NCI-H1930 (cell line): ENCODE measurements around the gene RBM3.
"Not testable (repeated sequence)": the region's sequence is repeated elsewhere in the genome, so short reads cannot be mapped to it uniquely, and the experiment has no call there.

Source experiments
- DNase-seq, 2 experiments: peaks; one replicate each; lab custom pipeline; 2025; lab: John Stamatoyannopoulos, UW

Gene RBM3

GRCh38 chrX:48574270-48575266 lies at the start of gene RBM3:
Gene RBM3, plus strand, starts transcription at chrX:48574484. Its CDS starts 697 bp downstream, at chrX:48575181.
- peak; percentile 79 to 89 for DNase-seq

- not testable (repeated sequence) for DNase-seq
Measured at GRCh38 chrX:48525853-48526252, 48.4 kb upstream of the RBM3 start.

- no peak for DNase-seq
Measured at GRCh38 chrX:48530736-48531135, 43.5 kb upstream of the RBM3 start.

- DNase-seq, result no peak
Measured at GRCh38 chrX:48531358-48531959, 42.8 kb upstream of the RBM3 start.

- no peak for DNase-seq
Measured at GRCh38 chrX:48532161-48532560, 42.1 kb upstream of the RBM3 start.

- no peak for DNase-seq
Measured at GRCh38 chrX:48533165-48533564, 41.1 kb upstream of the RBM3 start.

GRCh38 chrX:48538641-48539344 lies 35.5 kb upstream of the RBM3 start:
- no peak for DNase-seq

- peak; percentile 93 to 94 for DNase-seq
Measured at GRCh38 chrX:48539345-48540027, 34.8 kb upstream of the RBM3 start, which contains the start of gene TBC1D25. Gene TBC1D25, plus strand, starts transcription at chrX:48539714. Its CDS starts 84 bp downstream, at chrX:48539798.

GRCh38 chrX:48540028-48540375 lies 34.3 kb upstream of the RBM3 start:
- DNase-seq, result no peak

- no peak for DNase-seq
Measured at GRCh38 chrX:48540480-48540879, 33.8 kb upstream of the RBM3 start.

- no peak for DNase-seq
Measured at GRCh38 chrX:48541140-48541814, 33.0 kb upstream of the RBM3 start.

GRCh38 chrX:48548871-48549270 lies 25.4 kb upstream of the RBM3 start:
- no peak for DNase-seq

GRCh38 chrX:48555731-48556325 lies 18.5 kb upstream of the RBM3 start:
- DNase-seq, result not testable (repeated sequence)

GRCh38 chrX:48558271-48558670 lies 16.0 kb upstream of the RBM3 start:
- no peak for DNase-seq

GRCh38 chrX:48559636-48560035 lies 14.6 kb upstream of the RBM3 start:
- no peak for DNase-seq

GRCh38 chrX:48560056-48560455 lies 14.2 kb upstream of the RBM3 start:
- no peak for DNase-seq

GRCh38 chrX:48560681-48561080 lies 13.6 kb upstream of the RBM3 start:
- no peak for DNase-seq

GRCh38 chrX:48569958-48570357 lies 4.3 kb upstream of the RBM3 start:
- no peak for DNase-seq

- peak; percentile 32 to 33 for DNase-seq
Measured at GRCh38 chrX:48573690-48574269, 504 bp upstream of the RBM3 start.

GRCh38 chrX:48575642-48576041 lies 1.4 kb downstream of the RBM3 start:
- DNase-seq, result no peak

- DNase-seq, result no peak
Measured at GRCh38 chrX:48576108-48576507, 1.8 kb downstream of the RBM3 start.
